Measurements from ENCODE around the gene UNC119B.
A peak's percentile ranks its signal among the peaks of the same experiment; 100 is the strongest.

UNC119B gene

GRCh38 chr12:120710031-120710804 is at the start of gene UNC119B:
Gene UNC119B, plus strand, starts transcription at chr12:120710458. Its CDS starts 17 bp downstream, at chr12:120710475.
- peak; percentile 27 for TF ChIP-seq CTCF (IDR thresholded peaks at IDR 0.05)
- H3K27me3 ChIP-seq = no peaks in the 10 kb centered on the region
- peaks cover 22 to 23% of the 10 kb centered on the region in 2 experiments for H3K4me1 ChIP-seq (ENCODE audit: control insufficient read depth in 1 of 2, insufficient read depth in 1 of 2, low read depth in 1 of 2, low read length in 1 of 2)
- peaks cover 14% of the 10 kb centered on the region for H3K36me3 ChIP-seq
- H3K27ac ChIP-seq = peak within 1 kb of the TSS; percentile 82
- H3K9me3 ChIP-seq = no peaks in the 10 kb centered on the region
- H3K4me3 ChIP-seq (ENCODE audit: low read depth in 1 of 2, low read length in 1 of 2) = peak within 1 kb of the TSS; percentile 82 to 85

- peaks cover 5% of the 10 kb centered on the region for H3K27me3 ChIP-seq
- no peak overlapping the region for H3K4me3 ChIP-seq (ENCODE audit: low read depth in 1 of 2, low read length in 1 of 2)
- no peaks in the 10 kb centered on the region for H3K4me1 ChIP-seq (ENCODE audit: control insufficient read depth in 1 of 2, insufficient read depth in 1 of 2, low read depth in 1 of 2, low read length in 1 of 2)
- no peaks in the 10 kb centered on the region for H3K36me3 ChIP-seq
- no peak for TF ChIP-seq CTCF (IDR thresholded peaks at IDR 0.05)
- H3K27ac ChIP-seq = no peak overlapping the region
- H3K9me3 ChIP-seq = no peaks in the 10 kb centered on the region
Measured at GRCh38 chr12:120661432-120661831, 48.8 kb upstream of the UNC119B start.

GRCh38 chr12:120662879-120663278 is 47.4 kb upstream of the UNC119B start:
- Histone ChIP-seq H3K36me3 (no peaks in the 10 kb centered on the region), H3K27me3 (peaks cover 5% of the 10 kb centered on the region), H3K9me3 (no peaks in the 10 kb centered on the region), H3K4me1 (ENCODE audit: control insufficient read depth in 1 of 2, insufficient read depth in 1 of 2, low read depth in 1 of 2, low read length in 1 of 2) (no peaks in the 10 kb centered on the region), H3K4me3 (ENCODE audit: low read depth in 1 of 2, low read length in 1 of 2) (no peak overlapping the region), H3K27ac (no peak overlapping the region)
- no peak for TF ChIP-seq CTCF (IDR thresholded peaks at IDR 0.05)

- no peak for TF ChIP-seq CTCF (IDR thresholded peaks at IDR 0.05)
- peaks cover 4% of the 10 kb centered on the region for H3K27me3 ChIP-seq
- no peaks in the 10 kb centered on the region for H3K9me3 ChIP-seq
- no peak overlapping the region for H3K4me3 ChIP-seq (ENCODE audit: low read depth in 1 of 2, low read length in 1 of 2)
- H3K27ac ChIP-seq = no peak overlapping the region
- no peaks in the 10 kb centered on the region for H3K4me1 ChIP-seq (ENCODE audit: control insufficient read depth in 1 of 2, insufficient read depth in 1 of 2, low read depth in 1 of 2, low read length in 1 of 2)
- H3K36me3 ChIP-seq = no peaks in the 10 kb centered on the region
Measured at GRCh38 chr12:120663741-120664140, 46.5 kb upstream of the UNC119B start.

GRCh38 chr12:120666571-120667390 is 43.5 kb upstream of the UNC119B start:
- Histone ChIP-seq H3K9me3 (no peaks in the 10 kb centered on the region), H3K36me3 (no peaks in the 10 kb centered on the region), H3K4me3 (ENCODE audit: low read depth in 1 of 2, low read length in 1 of 2) (no peak overlapping the region), H3K27ac (no peak overlapping the region), H3K27me3 (no peaks in the 10 kb centered on the region), H3K4me1 (ENCODE audit: control insufficient read depth in 1 of 2, insufficient read depth in 1 of 2, low read depth in 1 of 2, low read length in 1 of 2) (no peaks in the 10 kb centered on the region)
- TF ChIP-seq CTCF (IDR thresholded peaks at IDR 0.05) = no peak
